ENCODE results near the gene WWC2.

- TF ChIP-seq CTCF (IDR thresholded peaks at IDR 0.05) (no peak), EZH2 (IDR thresholded peaks at IDR 0.05) (no peak)
Measured at GRCh38 chr4:183155450-183156184, 56.6 kb downstream of the WWC2 start.
